ENCODE measurements around the gene PGM2L1. TPM values are rescaled to one million over a fixed set of nuclear protein-coding genes. Genes with fewer than 3 reads are reported as not detected.

Gene PGM2L1
- total RNA-seq, 1 donor from 2014 or later, result 15.1 TPM

DNA sequence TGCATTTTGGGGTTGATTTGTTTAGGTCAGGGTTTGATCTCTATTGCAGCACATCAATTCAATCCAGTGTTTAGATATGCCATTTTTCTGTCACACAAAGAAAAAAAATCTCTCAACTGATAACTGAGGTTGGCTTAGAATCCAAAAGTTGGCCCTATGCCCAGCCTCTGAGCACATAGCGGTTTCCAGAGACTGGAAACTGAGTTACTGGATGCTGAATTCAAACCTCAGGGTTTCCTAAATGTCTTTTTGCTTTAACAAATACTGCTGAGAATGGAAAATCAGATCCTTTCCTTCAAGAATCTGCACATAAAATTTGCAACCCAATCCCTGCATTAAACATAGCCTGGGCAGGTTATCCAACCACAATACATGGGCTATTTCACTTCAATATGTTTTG lies 90.8 kb downstream of the PGM2L1 start:
- Mint-ChIP-seq H3K27me3 (ENCODE audit: low read depth) (peaks cover 62% of the 10 kb centered on the region), H3K27ac (ENCODE audit: unreplicated experiment) (no peak overlapping the region)
- TF ChIP-seq, protein P1, sequence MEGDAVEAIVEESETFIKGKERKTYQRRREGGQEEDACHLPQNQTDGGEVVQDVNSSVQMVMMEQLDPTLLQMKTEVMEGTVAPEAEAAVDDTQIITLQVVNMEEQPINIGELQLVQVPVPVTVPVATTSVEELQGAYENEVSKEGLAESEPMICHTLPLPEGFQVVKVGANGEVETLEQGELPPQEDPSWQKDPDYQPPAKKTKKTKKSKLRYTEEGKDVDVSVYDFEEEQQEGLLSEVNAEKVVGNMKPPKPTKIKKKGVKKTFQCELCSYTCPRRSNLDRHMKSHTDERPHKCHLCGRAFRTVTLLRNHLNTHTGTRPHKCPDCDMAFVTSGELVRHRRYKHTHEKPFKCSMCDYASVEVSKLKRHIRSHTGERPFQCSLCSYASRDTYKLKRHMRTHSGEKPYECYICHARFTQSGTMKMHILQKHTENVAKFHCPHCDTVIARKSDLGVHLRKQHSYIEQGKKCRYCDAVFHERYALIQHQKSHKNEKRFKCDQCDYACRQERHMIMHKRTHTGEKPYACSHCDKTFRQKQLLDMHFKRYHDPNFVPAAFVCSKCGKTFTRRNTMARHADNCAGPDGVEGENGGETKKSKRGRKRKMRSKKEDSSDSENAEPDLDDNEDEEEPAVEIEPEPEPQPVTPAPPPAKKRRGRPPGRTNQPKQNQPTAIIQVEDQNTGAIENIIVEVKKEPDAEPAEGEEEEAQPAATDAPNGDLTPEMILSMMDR (conservative IDR thresholded peaks at IDR 0.05), result no peak

GRCh38 chr11:74306435-74307175 lies 91.6 kb downstream of the PGM2L1 start:
- Mint-ChIP-seq H3K36me3 (ENCODE audit: low read depth) (no peaks in the 10 kb centered on the region), H3K27ac (ENCODE audit: unreplicated experiment) (no peak overlapping the region), H3K9me3 (no peaks in the 10 kb centered on the region), H3K4me3 (no peak overlapping the region), H3K27me3 (ENCODE audit: low read depth) (peaks cover 55% of the 10 kb centered on the region), H3K4me1 (peaks cover under 1% of the 10 kb centered on the region)
- no peak for DNase-seq (ENCODE audit: low read depth, low spot score)
- TF ChIP-seq, protein P1 (conservative IDR thresholded peaks at IDR 0.05), result no peak

More for the DNA sequence above, 90.8 kb downstream of the PGM2L1 start:
- no peak for DNase-seq (ENCODE audit: low read depth, low spot score)
- Mint-ChIP-seq H3K4me1 (peaks cover 3% of the 10 kb centered on the region), H3K4me3 (no peak overlapping the region), H3K36me3 (ENCODE audit: low read depth) (no peaks in the 10 kb centered on the region), H3K9me3 (no peaks in the 10 kb centered on the region)

DNA sequence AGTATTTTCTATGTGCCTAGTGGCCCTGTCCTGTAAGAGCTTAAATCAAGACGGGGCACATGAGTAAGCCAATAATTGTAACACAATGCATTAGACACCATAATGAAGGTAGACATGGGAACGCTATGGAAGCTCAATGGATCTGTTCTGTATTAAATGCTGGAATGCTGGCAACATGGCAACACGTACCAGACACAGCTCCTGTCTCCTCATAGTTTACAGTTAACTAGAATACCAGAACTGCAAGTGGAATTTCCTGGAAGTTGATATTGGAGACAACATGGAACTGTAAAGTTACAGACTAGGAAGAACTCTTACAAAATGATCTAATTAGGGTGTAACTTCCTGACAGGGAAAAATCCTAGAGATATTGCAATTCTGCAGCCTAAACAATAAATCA lies 99.2 kb downstream of the PGM2L1 start:
- Mint-ChIP-seq H3K27me3 (ENCODE audit: low read depth) (peaks cover 15% of the 10 kb centered on the region), H3K27ac (ENCODE audit: unreplicated experiment) (no peak overlapping the region), H3K4me3 (no peak overlapping the region), H3K4me1 (no peaks in the 10 kb centered on the region), H3K36me3 (ENCODE audit: low read depth) (no peaks in the 10 kb centered on the region), H3K9me3 (peaks cover 2% of the 10 kb centered on the region)
- TF ChIP-seq, protein P1 (conservative IDR thresholded peaks at IDR 0.05), result no peak
- DNase-seq (ENCODE audit: low read depth, low spot score), result no peak

DNA sequence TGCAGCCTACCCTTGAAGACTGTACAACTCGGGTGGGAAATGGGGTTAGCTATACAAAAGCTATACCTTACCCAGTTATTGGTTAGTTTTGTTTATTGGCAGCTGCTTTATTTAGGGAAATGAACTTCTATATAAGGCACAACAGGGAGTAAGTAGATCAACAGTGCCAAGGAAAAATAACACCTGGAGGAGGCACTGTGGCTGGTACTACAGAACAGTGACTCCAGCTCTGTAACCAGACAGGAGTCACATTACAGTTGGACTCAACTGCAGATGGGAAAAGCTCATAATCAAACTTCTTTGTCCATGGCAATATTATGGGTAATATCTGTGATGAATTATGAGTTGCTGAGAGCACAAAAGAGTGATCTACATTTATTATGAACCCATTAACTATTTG lies 100.7 kb downstream of the PGM2L1 start:
- Mint-ChIP-seq H3K9me3 (peaks cover 2% of the 10 kb centered on the region), H3K27me3 (ENCODE audit: low read depth) (peaks cover 17% of the 10 kb centered on the region), H3K27ac (ENCODE audit: unreplicated experiment) (peak overlapping the region; percentile 75), H3K36me3 (ENCODE audit: low read depth) (no peaks in the 10 kb centered on the region), H3K4me1 (no peaks in the 10 kb centered on the region), H3K4me3 (no peak overlapping the region)
- TF ChIP-seq, protein P1 (conservative IDR thresholded peaks at IDR 0.05), result no peak
- DNase-seq (ENCODE audit: low read depth, low spot score), result no peak

DNA sequence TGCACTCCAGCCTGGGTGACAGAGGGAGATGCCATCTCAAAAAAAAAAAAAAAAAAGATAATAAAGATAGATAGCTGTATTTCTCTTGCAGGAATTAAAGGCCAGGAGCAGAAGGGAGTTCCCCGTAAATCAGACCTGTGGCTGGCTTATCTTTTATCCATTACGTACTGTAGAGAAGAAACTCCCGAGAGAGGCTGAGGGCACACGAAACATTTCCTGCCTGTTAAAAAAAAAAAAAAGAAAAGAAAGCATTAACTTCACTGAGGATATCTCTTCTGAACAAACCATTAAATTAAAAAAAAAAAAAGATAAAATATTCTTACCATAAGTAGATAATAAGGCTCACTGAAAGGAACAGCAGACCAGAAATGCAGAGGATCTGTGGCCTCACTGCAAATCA lies 109.3 kb downstream of the PGM2L1 start:
- H3K4me3 Mint-ChIP-seq, result no peak overlapping the region
- no peaks in the 10 kb centered on the region for H3K36me3 Mint-ChIP-seq (ENCODE audit: low read depth)
- TF ChIP-seq, protein P1 (conservative IDR thresholded peaks at IDR 0.05), result no peak
- no peaks in the 10 kb centered on the region for H3K9me3 Mint-ChIP-seq
- no peaks in the 10 kb centered on the region for H3K4me1 Mint-ChIP-seq
- no peak for DNase-seq (ENCODE audit: low read depth, low spot score)
- peaks cover 6% of the 10 kb centered on the region for H3K27me3 Mint-ChIP-seq (ENCODE audit: low read depth)
- H3K27ac Mint-ChIP-seq (ENCODE audit: unreplicated experiment), result no peak overlapping the region
